IPS DF 4.7 (cell line): ENCODE measurements around the gene MUSTN1.

Experiments used
- DNase-seq: peaks from one replicate; pipeline ENCODE4 v3.0.0-alpha.2; 2013; ENCODE audit warnings: low spot score; ENCODE audit errors: extremely low read depth

Gene MUSTN1

GRCh38 chr3:52835766-52836470 lies 1.1 kb upstream of the MUSTN1 start:
- DNase-seq = no peak

GRCh38 chr3:52833202-52833601 lies 1.6 kb downstream of the MUSTN1 start:
- no peak for DNase-seq

GRCh38 chr3:52831500-52832301 lies 3.1 kb downstream of the MUSTN1 start:
- DNase-seq = no peak

- DNase-seq = no peak
These were observed 4.1 kb downstream of the MUSTN1 start, which contains the start of gene ITIH4 for GRCh38 chr3:52830535-52831258. ITIH4 (minus strand) TSS chr3:52830672; CDS start chr3:52830642, 30 bp downstream.

GRCh38 chr3:52829906-52830463 lies 4.8 kb downstream of the MUSTN1 start:
- DNase-seq = no peak

GRCh38 chr3:52829482-52829881 lies 5.3 kb downstream of the MUSTN1 start:
- no peak for DNase-seq

- no peak for DNase-seq
These were observed 6.9 kb downstream of the MUSTN1 start for GRCh38 chr3:52827866-52828376.

GRCh38 chr3:52827441-52827840 lies 7.4 kb downstream of the MUSTN1 start:
- DNase-seq = no peak

GRCh38 chr3:52824037-52824436 lies 10.8 kb downstream of the MUSTN1 start:
- no peak for DNase-seq

- DNase-seq = no peak
These were observed 12.5 kb downstream of the MUSTN1 start for GRCh38 chr3:52822363-52822762.

GRCh38 chr3:52820736-52821135 lies 14.1 kb downstream of the MUSTN1 start:
- no peak for DNase-seq

GRCh38 chr3:52819936-52820335 lies 14.9 kb downstream of the MUSTN1 start:
- no peak for DNase-seq

- no peak for DNase-seq
These were observed 17.0 kb downstream of the MUSTN1 start for GRCh38 chr3:52817860-52818259.

GRCh38 chr3:52817221-52817620 lies 17.6 kb downstream of the MUSTN1 start:
- no peak for DNase-seq

GRCh38 chr3:52816654-52817053 lies 18.2 kb downstream of the MUSTN1 start:
- no peak for DNase-seq

GRCh38 chr3:52816199-52816598 lies 18.6 kb downstream of the MUSTN1 start:
- DNase-seq = no peak

- no peak for DNase-seq
These were observed 21.0 kb downstream of the MUSTN1 start for GRCh38 chr3:52813810-52814209.

GRCh38 chr3:52811452-52812011 lies 23.3 kb downstream of the MUSTN1 start:
- no peak for DNase-seq

- no peak for DNase-seq
These were observed 23.9 kb downstream of the MUSTN1 start for GRCh38 chr3:52810923-52811322.

- no peak for DNase-seq
These were observed 25.0 kb downstream of the MUSTN1 start for GRCh38 chr3:52809662-52810377.

GRCh38 chr3:52809149-52809548 lies 25.7 kb downstream of the MUSTN1 start:
- DNase-seq = no peak
